Gastroesophageal sphincter (tissue), 3 donors: ENCODE data around the gene MALT1.

Source experiments
- POLR2A ChIP-seq, 2 donors: fragments of 450-650 bp; IDR thresholded peaks; one replicate each; pipeline ENCODE4 v1.6.1; 2017; ENCODE audit warnings: antibody characterized with exemption in 2 of 2, mild to moderate bottlenecking in 2 of 2, moderate library complexity in 1 of 2
- TF ChIP-seq, protein P1 (sequence below), 4 experiments: fragments of 200-600 bp in 2 of 4; fragments of 450-650 bp in 2 of 4; sonication (generic) in 1 of 4; IDR thresholded peaks; one replicate each; pipeline ENCODE4 v1.5.1; 2017 to 2019; ENCODE audit warnings: antibody characterized with exemption in 4 of 4, mild to moderate bottlenecking in 2 of 4, moderate library complexity in 2 of 4

DNA sequence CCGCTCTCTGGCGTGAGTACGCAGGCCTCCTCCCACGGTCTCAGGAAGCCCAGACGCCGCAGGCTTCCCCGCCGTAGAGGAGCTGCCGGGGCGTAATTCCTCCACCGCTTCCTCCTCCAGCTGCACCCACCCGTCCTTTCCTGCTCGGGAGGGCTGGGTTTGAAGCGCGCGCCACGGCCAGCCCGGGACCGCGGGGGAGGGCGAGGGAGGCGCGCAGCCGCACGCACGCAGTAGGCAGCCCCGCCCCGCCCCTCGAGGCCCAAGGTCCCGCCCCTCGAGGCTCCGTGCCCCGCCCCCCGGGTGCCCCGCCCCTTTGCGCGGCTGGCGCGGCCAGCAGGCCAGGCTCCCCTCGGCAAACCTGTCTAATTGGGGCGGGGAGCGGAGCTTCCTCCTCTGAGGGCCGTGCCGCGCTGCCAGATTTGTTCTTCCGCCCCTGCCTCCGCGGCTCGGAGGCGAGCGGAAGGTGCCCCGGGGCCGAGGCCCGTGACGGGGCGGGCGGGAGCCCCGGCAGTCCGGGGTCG is at the start of gene MALT1:
- peak; percentile 85 to 86 for TF ChIP-seq POLR2A (IDR thresholded peaks at IDR 0.05)
- TF ChIP-seq, protein P1, sequence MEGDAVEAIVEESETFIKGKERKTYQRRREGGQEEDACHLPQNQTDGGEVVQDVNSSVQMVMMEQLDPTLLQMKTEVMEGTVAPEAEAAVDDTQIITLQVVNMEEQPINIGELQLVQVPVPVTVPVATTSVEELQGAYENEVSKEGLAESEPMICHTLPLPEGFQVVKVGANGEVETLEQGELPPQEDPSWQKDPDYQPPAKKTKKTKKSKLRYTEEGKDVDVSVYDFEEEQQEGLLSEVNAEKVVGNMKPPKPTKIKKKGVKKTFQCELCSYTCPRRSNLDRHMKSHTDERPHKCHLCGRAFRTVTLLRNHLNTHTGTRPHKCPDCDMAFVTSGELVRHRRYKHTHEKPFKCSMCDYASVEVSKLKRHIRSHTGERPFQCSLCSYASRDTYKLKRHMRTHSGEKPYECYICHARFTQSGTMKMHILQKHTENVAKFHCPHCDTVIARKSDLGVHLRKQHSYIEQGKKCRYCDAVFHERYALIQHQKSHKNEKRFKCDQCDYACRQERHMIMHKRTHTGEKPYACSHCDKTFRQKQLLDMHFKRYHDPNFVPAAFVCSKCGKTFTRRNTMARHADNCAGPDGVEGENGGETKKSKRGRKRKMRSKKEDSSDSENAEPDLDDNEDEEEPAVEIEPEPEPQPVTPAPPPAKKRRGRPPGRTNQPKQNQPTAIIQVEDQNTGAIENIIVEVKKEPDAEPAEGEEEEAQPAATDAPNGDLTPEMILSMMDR (IDR thresholded peaks at IDR 0.05) = no peak
